Measurements from ENCODE around the gene ATP13A1. TPM values are rescaled to one million over a fixed set of nuclear protein-coding genes. Genes with fewer than 3 reads are reported as not detected.
"Not testable (repeated sequence)": the region's sequence is repeated elsewhere in the genome, so short reads cannot be mapped to it uniquely, and the experiment has no call there.

Gene ATP13A1
- total RNA-seq, 2 experiments from 2014 or later, result 84.8 to 87.6 TPM

GRCh38 chr19:19711306-19711933 lies 47.9 kb upstream of the ATP13A1 start:
- Histone ChIP-seq H3K4me3 (ENCODE audit: low read length) (no peak overlapping the region), H3K27me3 (ENCODE audit: control insufficient read depth in 1 of 2, insufficient read depth in 2 of 2, low read length in 2 of 2) (no peaks in the 10 kb centered on the region), H3K27ac (ENCODE audit: low read depth in 1 of 2, low read length in 2 of 2) (no peak overlapping the region), H3K4me1 (ENCODE audit: insufficient read depth, low read length) (no peaks in the 10 kb centered on the region), H3K9me3 (ENCODE audit: control insufficient read depth in 1 of 2, insufficient read depth in 1 of 2, low read length in 2 of 2) (peaks cover 63 to 99% of the 10 kb centered on the region in 2 experiments), H3K36me3 (ENCODE audit: insufficient read depth, low read length) (peaks cover 48% of the 10 kb centered on the region)
- ATAC-seq (ENCODE audit: poor library complexity) (no peak), DNase-seq (no peak)
- H3K27ac Mint-ChIP-seq, result no peak overlapping the region
- H3K4me3 Mint-ChIP-seq, result no peak overlapping the region
- peaks cover 96% of the 10 kb centered on the region for H3K36me3 Mint-ChIP-seq (ENCODE audit: low read depth)
- POLR2A ChIA-PET, result interaction anchor here (1.1 kb wide), 1 partner anchor 21 kb away, joined by 3 read pairs; the partner anchor contains the start of gene ZNF14
- CTCF ChIA-PET, result no interaction called here
- peaks cover 9% of the 10 kb centered on the region for H3K9me3 Mint-ChIP-seq
- no peaks in the 10 kb centered on the region for H3K27me3 Mint-ChIP-seq
- TF ChIP-seq CTCF (IDR thresholded peaks at IDR 0.05), result no peak
- intact Hi-C loops (cut with DNase I, micrococcal nuclease), result loop anchor here in 1 of 2 experiments (5.0 to 10.0 kb wide), 3 partner anchors 34 to 843 kb away; no protein-coding TSS in a partner anchor
- no peaks in the 10 kb centered on the region for H3K4me1 Mint-ChIP-seq (ENCODE audit: low read depth)

- TF ChIP-seq CTCF (IDR thresholded peaks at IDR 0.05), result no peak
- peaks cover 14% of the 10 kb centered on the region for H3K9me3 Mint-ChIP-seq
- no peaks in the 10 kb centered on the region for H3K4me1 Mint-ChIP-seq (ENCODE audit: low read depth)
- Histone ChIP-seq H3K27ac (ENCODE audit: low read depth in 1 of 2, low read length in 2 of 2) (no peak overlapping the region), H3K4me3 (ENCODE audit: low read length) (no peak overlapping the region), H3K27me3 (ENCODE audit: control insufficient read depth in 1 of 2, insufficient read depth in 2 of 2, low read length in 2 of 2) (no peaks in the 10 kb centered on the region), H3K36me3 (ENCODE audit: insufficient read depth, low read length) (peaks cover 39% of the 10 kb centered on the region), H3K9me3 (ENCODE audit: control insufficient read depth in 1 of 2, insufficient read depth in 1 of 2, low read length in 2 of 2) (peaks cover 65 to 99% of the 10 kb centered on the region in 2 experiments), H3K4me1 (ENCODE audit: insufficient read depth, low read length) (no peaks in the 10 kb centered on the region)
- ATAC-seq (ENCODE audit: poor library complexity) (no peak), DNase-seq (no peak)
- POLR2A ChIA-PET, result interaction anchor here (1.1 kb wide), 1 partner anchor 22 kb away, joined by 3 read pairs; the partner anchor contains the start of gene ZNF14
- no peak overlapping the region for H3K27ac Mint-ChIP-seq
- no peak overlapping the region for H3K4me3 Mint-ChIP-seq
- peaks cover 95% of the 10 kb centered on the region for H3K36me3 Mint-ChIP-seq (ENCODE audit: low read depth)
- no peaks in the 10 kb centered on the region for H3K27me3 Mint-ChIP-seq
- CTCF ChIA-PET, result no interaction called here
- intact Hi-C loops (cut with DNase I, micrococcal nuclease), result loop anchor here in 1 of 2 experiments (5.0 to 10.0 kb wide), 3 partner anchors 33 to 844 kb away; no protein-coding TSS in a partner anchor
Measured at GRCh38 chr19:19710506-19710905, 47.0 kb upstream of the ATP13A1 start.

GRCh38 chr19:19704836-19705235 lies 41.4 kb upstream of the ATP13A1 start:
- Mint-ChIP-seq H3K9me3 (peaks cover 17% of the 10 kb centered on the region), H3K4me1 (ENCODE audit: low read depth) (no peaks in the 10 kb centered on the region), H3K27ac (no peak overlapping the region), H3K4me3 (no peak overlapping the region), H3K27me3 (no peaks in the 10 kb centered on the region), H3K36me3 (ENCODE audit: low read depth) (peaks cover 82% of the 10 kb centered on the region)
- TF ChIP-seq CTCF (IDR thresholded peaks at IDR 0.05), result no peak
- Histone ChIP-seq H3K4me3 (ENCODE audit: low read length) (no peak overlapping the region), H3K27ac (ENCODE audit: low read depth in 1 of 2, low read length in 2 of 2) (no peak overlapping the region), H3K9me3 (ENCODE audit: control insufficient read depth in 1 of 2, insufficient read depth in 1 of 2, low read length in 2 of 2) (peaks cover 74 to 92% of the 10 kb centered on the region in 2 experiments), H3K36me3 (ENCODE audit: insufficient read depth, low read length) (no peaks in the 10 kb centered on the region), H3K27me3 (ENCODE audit: control insufficient read depth in 1 of 2, insufficient read depth in 2 of 2, low read length in 2 of 2) (no peaks in the 10 kb centered on the region), H3K4me1 (ENCODE audit: insufficient read depth, low read length) (no peaks in the 10 kb centered on the region)
- DNase-seq (no peak), ATAC-seq (ENCODE audit: poor library complexity) (no peak)
- CTCF ChIA-PET, result interaction anchor here (1.0 kb wide), 1 partner anchor 14 kb away, joined by 3 read pairs; no protein-coding TSS in a partner anchor
- intact Hi-C loops (cut with DNase I, micrococcal nuclease), result no loop called here
- POLR2A ChIA-PET, result interaction anchor here (0.9 kb wide), 1 partner anchor 37 kb away, joined by 4 read pairs; no protein-coding TSS in a partner anchor

- Mint-ChIP-seq H3K36me3 (ENCODE audit: low read depth) (peaks cover 46% of the 10 kb centered on the region), H3K9me3 (peaks cover 11% of the 10 kb centered on the region)
- H3K4me3 Mint-ChIP-seq; intact Hi-C loops (cut with DNase I, micrococcal nuclease); ATAC-seq (ENCODE audit: poor library complexity); H3K27ac ChIP-seq (ENCODE audit: low read depth in 1 of 2, low read length in 2 of 2); H3K27me3 ChIP-seq (ENCODE audit: control insufficient read depth in 1 of 2, insufficient read depth in 2 of 2, low read length in 2 of 2); H3K4me1 Mint-ChIP-seq (ENCODE audit: low read depth); H3K36me3 ChIP-seq (ENCODE audit: insufficient read depth, low read length); CTCF ChIA-PET; H3K4me1 ChIP-seq (ENCODE audit: insufficient read depth, low read length); H3K4me3 ChIP-seq (ENCODE audit: low read length); DNase-seq; H3K27me3 Mint-ChIP-seq; H3K27ac Mint-ChIP-seq: not testable (repeated sequence)
- POLR2A ChIA-PET, result interaction anchor here (1.2 kb wide), 1 partner anchor 32 kb away, joined by 5 read pairs; no protein-coding TSS in a partner anchor
- peaks cover 51 to 60% of the 10 kb centered on the region in 2 experiments for H3K9me3 ChIP-seq (ENCODE audit: control insufficient read depth in 1 of 2, insufficient read depth in 1 of 2, low read length in 2 of 2)
Measured at GRCh38 chr19:19700493-19700892, 37.0 kb upstream of the ATP13A1 start.
